ENCODE measurements around the gene ASTN2.

ASTN2 gene

DNA sequence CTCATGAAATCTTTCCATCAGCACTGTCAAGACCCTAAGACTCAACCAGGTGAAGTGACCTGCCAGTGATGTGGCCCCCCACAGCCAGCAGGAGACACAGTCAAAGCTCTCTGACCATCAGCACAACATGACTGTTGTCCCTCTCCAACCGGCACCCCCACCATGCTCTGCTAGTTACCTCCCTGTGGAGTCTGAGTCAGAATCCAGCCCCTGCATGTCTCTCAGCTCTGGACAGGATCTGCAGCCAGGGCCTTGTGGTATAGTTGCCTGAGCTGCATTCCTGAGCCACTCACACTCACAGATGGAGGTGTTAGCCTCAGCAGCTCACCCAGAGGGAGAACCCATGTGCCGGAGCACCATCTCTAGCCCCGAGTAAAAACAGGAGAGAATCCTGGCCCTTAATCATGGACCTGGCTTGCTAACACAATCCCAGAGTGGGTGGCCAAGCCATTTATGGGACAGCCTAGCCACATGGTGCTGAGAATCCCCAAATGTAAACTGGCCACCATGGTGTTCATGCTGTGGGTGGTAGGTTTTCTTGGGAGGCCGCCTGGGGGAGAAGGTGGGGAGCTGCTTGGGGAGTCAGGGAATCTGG is 1023.5 kb downstream of the ASTN2 start:
- no peak for DNase-seq

DNA sequence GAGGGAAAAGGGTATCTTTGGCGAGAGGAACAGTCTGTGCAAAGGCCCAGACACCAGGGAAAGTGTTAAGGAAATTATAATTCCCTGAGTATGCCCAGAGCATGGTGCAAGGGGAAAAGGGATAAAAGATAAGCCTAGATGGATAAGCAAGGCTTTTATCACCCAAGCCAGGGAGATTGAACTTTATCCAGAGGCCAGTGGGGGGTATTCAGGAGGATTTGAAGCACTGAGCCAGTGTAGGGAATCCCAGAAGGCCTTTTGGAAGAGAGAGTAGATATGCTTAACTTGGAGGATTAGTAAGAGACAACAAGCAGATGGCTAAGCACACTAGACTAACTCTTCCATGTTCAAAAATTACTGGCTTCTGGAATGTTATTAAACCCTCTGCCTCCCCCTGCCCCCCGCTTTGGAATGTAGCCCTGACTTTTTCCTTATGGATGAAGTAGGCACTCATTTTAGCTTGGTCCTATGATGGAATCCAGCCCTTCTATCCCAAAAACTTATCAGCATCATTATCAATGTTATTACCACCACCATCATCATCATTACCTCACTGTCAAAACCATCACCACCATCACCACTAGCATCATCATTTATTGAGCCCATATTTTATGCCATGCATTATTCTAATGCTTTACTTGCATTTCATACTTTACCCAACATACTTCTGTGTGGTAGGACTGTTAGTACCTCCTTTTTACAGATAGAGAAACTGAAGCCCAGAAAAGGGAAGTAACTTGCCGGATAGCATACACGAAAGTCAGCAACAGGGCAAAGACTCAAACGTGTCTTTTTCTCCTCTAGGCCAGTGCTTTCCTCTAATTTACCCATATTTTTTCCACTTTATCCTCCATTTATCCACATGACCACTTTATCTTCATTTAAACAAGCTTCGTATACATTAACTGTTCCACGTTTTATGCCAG is 1024.3 kb downstream of the ASTN2 start:
- DNase-seq: no peak

DNA sequence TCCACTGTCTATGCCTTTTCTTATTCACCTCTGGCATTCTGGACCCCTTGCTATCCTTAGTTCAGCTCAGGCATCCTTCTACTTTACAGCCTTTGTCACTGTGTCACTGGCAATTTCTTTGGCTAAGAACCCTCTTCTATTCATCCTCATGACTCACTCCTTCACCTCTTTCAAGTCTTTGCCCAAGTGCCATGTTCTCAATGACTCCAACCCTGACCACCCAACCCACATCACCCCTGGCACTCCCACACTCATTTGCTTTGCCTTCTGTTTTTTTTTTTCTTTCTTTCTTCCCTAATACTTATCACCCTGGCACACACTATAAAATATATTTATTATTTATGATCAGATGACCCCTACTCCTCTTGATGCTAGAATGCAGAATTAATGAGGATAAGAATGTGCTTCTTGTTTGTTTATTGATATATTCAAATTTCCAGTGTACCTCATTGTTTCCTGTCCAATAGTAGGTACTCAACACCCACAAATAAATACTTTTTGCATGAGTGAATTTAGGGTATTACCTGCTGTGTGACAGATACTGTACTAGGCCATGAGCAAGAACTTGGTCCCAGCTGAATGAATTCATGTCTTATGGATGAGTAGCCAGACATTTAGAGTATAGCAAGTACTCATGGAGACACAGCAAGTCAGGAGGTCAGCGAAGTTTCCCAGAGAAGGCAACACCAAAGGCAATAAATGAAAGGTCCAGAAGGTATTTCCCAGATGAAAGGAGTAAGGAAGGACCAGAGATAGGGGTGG is 1025.1 kb downstream of the ASTN2 start:
- no peak for DNase-seq

DNA sequence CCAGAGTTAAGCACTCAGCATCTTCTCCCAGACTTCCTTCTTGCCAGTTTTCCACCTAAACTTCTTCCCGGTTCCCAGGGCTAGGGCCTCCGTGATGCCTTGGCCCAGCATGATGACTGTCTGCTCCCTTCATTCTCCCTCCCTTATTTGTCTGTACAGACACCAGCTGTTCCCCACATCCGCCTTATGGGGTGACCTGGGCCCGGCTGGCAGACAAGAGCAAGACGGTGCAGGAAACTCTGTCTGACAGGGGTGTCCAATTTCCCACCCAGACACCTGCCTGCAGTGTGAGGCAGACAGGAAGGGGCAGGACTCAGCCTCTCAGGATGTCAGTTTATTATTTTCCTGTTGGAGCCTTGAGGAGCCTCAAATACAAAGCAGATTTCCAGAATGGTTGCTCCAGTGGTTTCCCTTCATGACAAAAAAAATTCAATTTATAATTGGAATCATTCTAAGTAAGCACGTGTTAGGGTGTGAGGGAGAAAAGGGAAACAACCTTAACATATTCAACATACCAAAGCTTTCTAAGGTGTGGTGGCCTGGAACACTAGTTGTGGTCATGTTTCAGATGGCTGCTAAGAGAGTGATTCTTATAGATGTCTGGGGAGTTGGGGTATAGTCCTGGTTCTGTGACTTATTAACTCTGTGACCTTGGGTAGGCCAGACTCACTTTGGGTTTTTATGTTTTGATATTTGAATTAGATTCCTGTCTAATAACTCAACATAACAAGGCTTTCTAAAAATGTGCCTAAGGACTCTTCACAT is 1026.7 kb downstream of the ASTN2 start:
- DNase-seq: no peak

DNA sequence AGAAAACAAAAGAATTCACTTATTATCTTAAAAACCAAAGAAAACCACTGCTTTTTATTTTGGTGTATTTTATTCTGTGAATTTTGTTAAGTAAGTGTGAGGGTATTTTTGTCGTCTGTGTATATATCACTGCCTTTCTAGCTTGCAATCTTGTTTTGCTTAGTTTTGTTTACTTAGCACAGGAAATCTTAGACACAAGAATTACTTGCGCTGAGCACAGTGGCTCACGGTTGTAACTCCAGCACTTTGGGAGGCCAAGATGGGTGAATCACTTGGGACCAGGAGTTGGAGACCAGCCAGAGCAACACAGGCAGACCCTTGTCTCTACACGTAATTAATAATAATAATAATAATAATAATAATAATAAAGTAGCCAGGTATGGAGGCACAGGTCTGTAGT is 1030.9 kb downstream of the ASTN2 start:
- no peak for DNase-seq

DNA sequence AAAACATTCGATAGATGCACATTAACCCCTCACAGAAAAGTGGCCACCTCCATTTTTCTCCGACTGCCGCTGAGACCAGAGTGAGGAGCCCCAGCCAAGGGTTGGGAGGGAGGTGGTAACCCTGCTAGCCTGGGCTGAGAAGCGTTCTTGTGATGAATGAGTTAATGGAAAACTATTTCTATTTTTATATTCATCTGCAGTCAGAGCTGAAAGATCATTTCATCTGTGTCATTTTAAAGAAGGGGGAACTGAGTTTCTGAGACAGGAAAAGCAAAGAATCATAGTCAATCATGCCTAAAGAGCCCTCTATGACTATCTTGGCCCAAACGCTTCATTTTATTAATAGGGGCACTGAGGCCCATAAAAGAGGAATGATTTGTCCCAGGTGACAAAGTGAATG is 1031.7 kb downstream of the ASTN2 start:
- DNase-seq: no peak

DNA sequence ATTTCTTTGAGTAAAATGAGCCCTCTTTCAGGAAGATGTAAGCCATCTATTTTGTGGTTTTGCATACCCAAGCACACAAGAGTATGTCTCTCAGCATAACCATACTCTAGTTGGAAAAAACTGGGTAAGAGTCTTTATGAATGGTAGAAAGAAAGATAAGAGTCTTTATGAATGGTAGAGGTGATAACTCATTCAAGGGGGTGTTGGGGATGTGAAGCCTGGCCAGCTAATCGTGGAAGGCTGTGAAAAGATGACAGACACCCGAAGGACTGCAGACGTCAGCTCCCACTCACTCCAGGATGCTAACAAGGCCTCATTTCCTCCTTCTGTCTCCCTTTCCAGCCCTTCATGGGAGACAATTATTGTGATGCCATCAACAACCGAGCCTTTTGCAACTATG is 1032.8 kb downstream of the ASTN2 start:
- DNase-seq: no peak

DNA sequence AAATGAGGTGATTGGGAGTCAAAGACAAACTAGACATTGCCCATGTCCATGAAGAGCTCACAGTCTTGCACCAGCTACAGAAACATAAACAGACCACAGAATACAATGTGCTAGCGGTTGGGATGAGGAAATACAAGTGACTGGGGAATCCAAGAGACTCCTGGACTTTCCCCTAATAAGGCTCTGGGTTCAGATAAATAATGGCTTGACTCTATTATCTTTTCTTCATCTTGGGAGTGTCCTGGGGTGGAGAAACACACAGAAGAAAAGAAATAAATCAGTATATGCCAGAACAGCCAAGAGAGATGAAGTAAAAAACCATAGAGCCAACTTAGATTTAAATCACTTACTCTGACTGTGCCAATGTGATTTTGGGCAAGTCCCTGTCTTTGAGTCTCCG is 1033.5 kb downstream of the ASTN2 start:
- DNase-seq: no peak

DNA sequence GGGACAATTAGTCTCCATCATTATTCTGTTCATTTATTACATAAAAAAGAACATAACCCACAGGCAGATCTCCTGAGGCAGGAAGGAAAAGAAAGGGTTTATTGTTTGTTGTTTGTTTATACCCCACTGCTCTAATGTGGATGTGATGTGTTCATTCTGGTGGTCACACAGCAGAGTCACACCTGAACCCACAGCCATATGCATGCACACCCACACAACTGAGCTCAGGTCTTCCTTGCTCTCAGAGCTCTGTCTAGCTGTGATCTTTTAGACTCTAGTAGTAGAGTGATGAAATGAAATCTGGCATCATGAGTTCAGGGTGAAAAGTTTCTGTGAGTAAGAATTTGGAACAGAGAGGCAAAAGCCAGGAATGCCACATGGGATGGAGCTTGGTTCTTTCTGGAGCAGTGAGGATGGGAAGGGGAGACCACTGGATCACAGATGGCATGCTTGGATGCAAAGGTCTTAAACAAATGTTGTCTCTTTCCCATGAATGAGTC is 1034.3 kb downstream of the ASTN2 start:
- DNase-seq: no peak

DNA sequence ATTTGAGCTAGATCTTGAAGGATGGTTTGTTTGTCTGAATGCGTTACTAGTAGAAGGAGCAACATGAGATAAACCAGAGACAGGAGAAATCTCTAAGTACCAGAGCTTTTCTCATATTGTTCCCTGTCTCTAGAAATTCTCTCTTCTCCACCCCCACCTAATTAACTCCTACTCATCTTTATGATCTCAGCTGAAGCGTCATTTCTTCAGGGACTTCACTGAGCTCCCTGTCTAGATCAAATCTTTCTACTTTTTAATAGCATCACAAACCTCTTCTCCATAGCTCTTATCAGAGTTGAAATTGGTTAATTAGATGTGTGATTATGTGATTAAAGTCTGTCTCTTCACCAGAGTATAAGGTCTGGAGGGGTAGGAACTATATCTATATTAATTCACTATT is 1035.0 kb downstream of the ASTN2 start:
- no peak for DNase-seq

DNA sequence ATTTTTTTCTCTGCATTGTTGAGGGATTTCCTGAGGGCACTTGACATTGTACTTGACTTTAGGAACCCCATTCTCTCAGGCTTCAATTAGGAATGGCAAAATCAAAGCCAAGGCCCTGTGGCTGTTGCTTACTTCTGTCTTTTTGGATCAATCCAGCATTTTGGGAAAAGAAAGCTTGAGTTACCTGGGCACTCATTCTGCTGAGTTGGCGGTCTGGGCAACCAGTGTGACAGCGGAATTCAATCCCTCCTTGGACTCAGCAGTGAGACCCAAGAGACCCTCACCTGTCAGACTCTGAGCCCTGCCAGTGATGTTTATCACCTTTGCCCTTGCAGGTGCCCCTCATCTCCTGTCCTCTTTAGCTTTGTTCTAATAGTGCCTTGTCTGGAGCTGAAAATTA is 1036.0 kb downstream of the ASTN2 start:
- DNase-seq: no peak

DNA sequence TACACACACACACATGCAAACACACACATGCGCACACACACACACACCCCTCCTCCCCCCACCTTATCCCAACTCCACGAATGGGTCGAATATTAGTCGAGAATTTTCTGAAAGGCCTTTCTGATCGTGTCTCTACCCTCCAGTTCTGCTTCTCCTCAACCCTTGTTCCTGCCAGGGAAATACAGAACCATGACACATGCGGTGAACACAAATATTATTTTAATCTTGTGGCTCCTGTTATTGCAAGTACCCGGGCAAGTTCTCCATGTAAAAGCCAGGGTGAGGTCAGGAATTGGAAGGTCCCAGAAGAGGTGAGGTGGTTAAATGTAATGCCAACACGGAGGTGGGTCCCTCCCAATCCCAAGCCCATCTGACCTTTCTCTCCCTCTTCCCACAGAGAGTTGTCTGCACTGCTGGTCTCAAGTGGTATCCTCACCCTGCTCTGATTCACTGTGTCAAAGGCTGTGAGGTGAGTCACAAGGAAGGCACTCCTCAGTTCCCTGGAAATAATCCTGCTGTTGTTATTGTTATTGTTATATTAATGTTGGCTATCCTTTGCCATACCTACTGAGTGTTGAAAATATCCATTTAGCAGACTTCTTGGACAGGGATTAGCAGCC is 1037.6 kb downstream of the ASTN2 start:
- no peak for DNase-seq

All from activated CD4-positive, alpha-beta T cell treated with anti-CD3 and anti-CD28 coated beads for 4 hours (primary cell).